Stimulated activated CD4-positive, alpha-beta T cell treated with anti-CD3 and anti-CD28 coated beads, Interleukin-4, amount 100 ng/mL, for 4 hours (primary cell): ENCODE data around the gene NCOA3.
"Not testable (repeated sequence)": the region's sequence is repeated elsewhere in the genome, so short reads cannot be mapped to it uniquely, and the experiment has no call there.

ENCODE experiments used
- DNase-seq, 2 experiments: peaks; one replicate each; pipeline ENCODE4 v3.0.0-alpha.2; 2020

Gene NCOA3

GRCh38 chr20:47571426-47571825, 69.7 kb downstream of the NCOA3 start:
- DNase-seq, result no peak

GRCh38 chr20:47572105-47572729, 70.5 kb downstream of the NCOA3 start:
- DNase-seq, result no peak

GRCh38 chr20:47573559-47573958, 71.9 kb downstream of the NCOA3 start:
- no peak for DNase-seq

GRCh38 chr20:47574616-47575364, 73.1 kb downstream of the NCOA3 start:
- DNase-seq, result no peak

- DNase-seq, result no peak
Observed at GRCh38 chr20:47576516-47577033, 74.9 kb downstream of the NCOA3 start.

- no peak for DNase-seq
Observed at GRCh38 chr20:47577314-47577713, 75.6 kb downstream of the NCOA3 start.

- DNase-seq, result no peak
Observed at GRCh38 chr20:47578543-47578942, 76.9 kb downstream of the NCOA3 start.

GRCh38 chr20:47580686-47581085, 79.0 kb downstream of the NCOA3 start:
- not testable (repeated sequence) for DNase-seq

GRCh38 chr20:47581090-47581489, 79.4 kb downstream of the NCOA3 start:
- no peak for DNase-seq

- no peak for DNase-seq
Observed at GRCh38 chr20:47583551-47583950, 81.9 kb downstream of the NCOA3 start.

- DNase-seq, result no peak
Observed at GRCh38 chr20:47585087-47585747, 83.5 kb downstream of the NCOA3 start.

GRCh38 chr20:47586649-47587294, 85.1 kb downstream of the NCOA3 start:
- DNase-seq, result no peak

GRCh38 chr20:47588158-47588557, 86.5 kb downstream of the NCOA3 start:
- DNase-seq, result no peak

- DNase-seq, result no peak
Observed at GRCh38 chr20:47591231-47591630, 89.5 kb downstream of the NCOA3 start.

- DNase-seq, result no peak
Observed at GRCh38 chr20:47594157-47594556, 92.5 kb downstream of the NCOA3 start.

- DNase-seq, result not testable (repeated sequence)
Observed at GRCh38 chr20:47595138-47595537, 93.5 kb downstream of the NCOA3 start.

GRCh38 chr20:47596003-47596571, 94.4 kb downstream of the NCOA3 start:
- DNase-seq, result no peak

- DNase-seq, result no peak
Observed at GRCh38 chr20:47597090-47597489, 95.4 kb downstream of the NCOA3 start.

- DNase-seq, result no peak
Observed at GRCh38 chr20:47598911-47599744, 97.4 kb downstream of the NCOA3 start.

GRCh38 chr20:47600967-47601547, 99.4 kb downstream of the NCOA3 start:
- DNase-seq, result no peak

GRCh38 chr20:47603260-47603659, 101.6 kb downstream of the NCOA3 start:
- DNase-seq, result no peak
